Lower leg skin (tissue), 4 donors: ENCODE measurements around the gene GET3. TPM values are rescaled to one million over a fixed set of nuclear protein-coding genes. Genes with fewer than 3 reads are reported as not detected.

Experiments
- DNase-seq, 2 donors: peaks; one replicate each; pipeline ENCODE4 v3.0.0-alpha.2; 2019; ENCODE audit warnings: low spot score in 2 of 2
- H3K4me3 ChIP-seq: fragments of 200-600 bp; sonication (generic); 2 replicates; pipeline ENCODE4 v1.5.1; 2017; ENCODE audit warnings: mild to moderate bottlenecking, low read depth; ENCODE audit not compliant: poor library complexity, severe bottlenecking
- CTCF ChIP-seq, 3 donors: fragments of 450-650 bp; IDR thresholded peaks; one replicate each; pipeline ENCODE4 v1.5.1; 2016; ENCODE audit warnings: antibody characterized with exemption in 3 of 3, mild to moderate bottlenecking in 3 of 3, moderate library complexity in 2 of 3
- POLR2A ChIP-seq, 2 donors: fragments of 450-650 bp; IDR thresholded peaks; one replicate each; pipeline ENCODE4 v1.6.1; 2016 to 2017; ENCODE audit warnings: antibody characterized with exemption in 2 of 2, mild to moderate bottlenecking in 1 of 2, moderate library complexity in 1 of 2
- WGBS, 2 donors: methylation state at CpG; one replicate each; pipeline ENCODE4 v1.1.5; 2018; 5-methylcytosine and 5-hydroxymethylcytosine counted together
- intact Hi-C: fragments of 100-400 bp; cut with DNase I; formaldehyde crosslinking; loops from one replicate; pipeline ENCODE4 v1.15.0; 2023; ENCODE audit warnings: low total_unique reads
- total RNA-seq, 4 donors: library from RNA; depleted of rRNA; stranded (reverse); fragments of >200 nt; gene quantifications; one replicate each; pipeline ENCODE4 v1.1.0, GENCODE V29; 2016

GET3 gene
- total RNA-seq, 4 donors from 2014 or later: 43.2 to 63.2 (median 53.4) TPM

- no peak overlapping the region for H3K4me3 ChIP-seq
- intact Hi-C loops: no loop called here
- WGBS, 2 donors: 84 to 92% methylated on average over 31 to 33 of the region's 33 CpGs
- TF ChIP-seq CTCF (IDR thresholded peaks at IDR 0.05): no peak
- TF ChIP-seq POLR2A (IDR thresholded peaks at IDR 0.05): no peak
- no peak for DNase-seq
Observed at GRCh38 chr19:12701596-12702282, 35.6 kb upstream of the GET3 start.

DNA sequence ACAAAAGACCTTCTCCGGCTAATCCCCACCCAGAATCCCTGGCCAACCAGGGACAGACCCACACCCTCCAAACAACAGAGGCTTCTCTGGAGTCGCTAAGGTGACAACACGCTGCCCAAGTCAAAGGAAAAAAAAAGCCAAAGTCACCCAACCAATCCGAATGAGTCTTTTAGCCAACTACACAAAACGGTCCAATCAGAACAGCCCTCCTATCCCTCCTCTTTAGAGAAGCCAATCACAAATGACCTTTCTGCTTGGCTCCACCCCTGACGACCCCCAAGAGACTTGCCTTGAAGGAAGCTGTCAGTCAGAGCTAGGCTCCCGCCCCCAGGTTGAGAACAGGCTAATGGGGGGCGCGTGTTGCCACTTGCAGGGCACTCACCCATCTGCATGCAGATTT is 34.3 kb upstream of the GET3 start:
- no peak overlapping the region for H3K4me3 ChIP-seq
- intact Hi-C loops: no loop called here
- DNase-seq: no peak

GRCh38 chr19:12705169-12705568 is 32.1 kb upstream of the GET3 start:
- 91 to 92% methylated on average over 13 of the region's 13 CpGs for WGBS, 2 donors
- DNase-seq: no peak
- H3K4me3 ChIP-seq: no peak overlapping the region
- TF ChIP-seq POLR2A (IDR thresholded peaks at IDR 0.05) (no peak), CTCF (IDR thresholded peaks at IDR 0.05) (no peak)
- intact Hi-C loops: no loop called here

More for the DNA sequence above, 34.3 kb upstream of the GET3 start:
- WGBS, 2 donors: 63 to 75% methylated on average over 6 to 9 of the region's 9 CpGs
- TF ChIP-seq CTCF (IDR thresholded peaks at IDR 0.05): no peak

GRCh38 chr19:12705654-12706331 is 31.5 kb upstream of the GET3 start:
- H3K4me3 ChIP-seq: no peak overlapping the region
- intact Hi-C loops: no loop called here
- no peak for TF ChIP-seq CTCF (IDR thresholded peaks at IDR 0.05)
- no peak for TF ChIP-seq POLR2A (IDR thresholded peaks at IDR 0.05)
- 91% methylated on average over 27 to 29 of the region's 29 CpGs for WGBS, 2 donors
- no peak for DNase-seq

GRCh38 chr19:12706332-12706718 is 31.0 kb upstream of the GET3 start:
- TF ChIP-seq POLR2A (IDR thresholded peaks at IDR 0.05) (no peak), CTCF (IDR thresholded peaks at IDR 0.05) (no peak)
- DNase-seq: no peak
- intact Hi-C loops: no loop called here
- 90 to 94% methylated on average over 13 of the region's 13 CpGs for WGBS, 2 donors
- no peak overlapping the region for H3K4me3 ChIP-seq
